Urinary bladder (tissue), 4 donors: ENCODE measurements around the gene CCS. TPM values are rescaled to one million over a fixed set of nuclear protein-coding genes. Genes with fewer than 3 reads are reported as not detected.
"Not testable (repeated sequence)": the region's sequence is repeated elsewhere in the genome, so short reads cannot be mapped to it uniquely, and the experiment has no call there.

Experiments
- DNase-seq: peaks from one replicate; pipeline ENCODE4 v3.0.0-alpha.2; 2015; ENCODE audit errors: extremely low spot score
- H3K27ac ChIP-seq: one replicate; pipeline ENCODE4 v1.5.1; 2013; ENCODE audit warnings: low read depth, mild to moderate bottlenecking, moderate library complexity
- H3K36me3 ChIP-seq: one replicate; pipeline ENCODE4 v1.6.1; 2013; ENCODE audit warnings: mild to moderate bottlenecking, moderate library complexity; ENCODE audit not compliant: insufficient read depth
- H3K4me1 ChIP-seq: one replicate; pipeline ENCODE4 v1.6.1; 2013; ENCODE audit warnings: mild to moderate bottlenecking, moderate library complexity; ENCODE audit not compliant: insufficient read depth
- H3K4me3 ChIP-seq: one replicate; pipeline ENCODE4 v1.5.1; 2013; ENCODE audit warnings: low read depth, low read length
- WGBS: extraction: QIAGEN DNeasy Blood & Tissue Kit; methylation state at CpG from one replicate; pipeline ENCODE4 v1.1.7; 2013; 5-methylcytosine and 5-hydroxymethylcytosine counted together
- polyA plus RNA-seq: library from polyadenylated mRNA; stranded (reverse); fragments of 200-250 nt; gene quantifications from one replicate; pipeline ENCODE4 v1.2.3, GENCODE V29; 2013
- total RNA-seq: library from RNA; depleted of rRNA; stranded (reverse); fragments of >200 nt; gene quantifications from one replicate; pipeline ENCODE4 v1.2.3, GENCODE V29; 2014
- donor health status: healthy with polysubstance abuse.
- donor health status: healthy.

CCS gene
- total and polyA plus RNA-seq, 2 donors = 31.7 to 64.7 TPM

DNA sequence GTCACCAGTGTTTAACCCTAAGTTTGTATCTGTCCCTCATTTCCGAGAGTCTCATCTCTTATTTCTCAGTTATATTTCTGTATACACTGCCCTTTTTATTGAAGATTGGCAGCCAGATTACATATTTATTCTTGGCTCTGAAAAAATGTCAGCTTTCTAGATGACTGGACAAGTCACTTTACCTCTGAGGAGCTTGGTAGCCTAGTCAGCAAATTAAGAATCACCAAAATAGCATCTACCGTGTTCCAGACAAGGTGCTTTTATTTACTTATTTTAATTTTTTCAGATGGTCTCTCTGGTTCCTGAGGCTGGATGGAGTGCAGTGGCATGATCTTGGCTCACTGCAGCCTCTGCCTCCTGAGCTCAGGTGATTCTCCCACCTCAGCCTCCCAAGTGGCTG is 40.0 kb downstream of the CCS start:
- Histone ChIP-seq H3K36me3 (peaks cover 3% of the 10 kb centered on the region), H3K4me3 (no peak overlapping the region), H3K27ac (no peak overlapping the region), H3K4me1 (no peaks in the 10 kb centered on the region)
- DNase-seq = no peak
- 72% methylated on average over 2 of the region's 2 CpGs for WGBS

GRCh38 chr11:66636411-66636810 is 43.4 kb downstream of the CCS start:
- no peaks in the 10 kb centered on the region for H3K36me3 ChIP-seq
- 77% methylated on average over 3 of the region's 3 CpGs for WGBS
- no peak overlapping the region for H3K27ac ChIP-seq
- no peak for DNase-seq
- H3K4me3 ChIP-seq = no peak overlapping the region
- no peaks in the 10 kb centered on the region for H3K4me1 ChIP-seq

GRCh38 chr11:66637557-66638176 is 44.7 kb downstream of the CCS start:
- 27% methylated on average over 12 of the region's 12 CpGs for WGBS
- no peaks in the 10 kb centered on the region for H3K36me3 ChIP-seq
- peak overlapping the region; percentile 39 for H3K4me3 ChIP-seq
- H3K4me1 ChIP-seq = peaks cover 1% of the 10 kb centered on the region
- H3K27ac ChIP-seq = peak overlapping the region; percentile 71
- DNase-seq = no peak

DNA sequence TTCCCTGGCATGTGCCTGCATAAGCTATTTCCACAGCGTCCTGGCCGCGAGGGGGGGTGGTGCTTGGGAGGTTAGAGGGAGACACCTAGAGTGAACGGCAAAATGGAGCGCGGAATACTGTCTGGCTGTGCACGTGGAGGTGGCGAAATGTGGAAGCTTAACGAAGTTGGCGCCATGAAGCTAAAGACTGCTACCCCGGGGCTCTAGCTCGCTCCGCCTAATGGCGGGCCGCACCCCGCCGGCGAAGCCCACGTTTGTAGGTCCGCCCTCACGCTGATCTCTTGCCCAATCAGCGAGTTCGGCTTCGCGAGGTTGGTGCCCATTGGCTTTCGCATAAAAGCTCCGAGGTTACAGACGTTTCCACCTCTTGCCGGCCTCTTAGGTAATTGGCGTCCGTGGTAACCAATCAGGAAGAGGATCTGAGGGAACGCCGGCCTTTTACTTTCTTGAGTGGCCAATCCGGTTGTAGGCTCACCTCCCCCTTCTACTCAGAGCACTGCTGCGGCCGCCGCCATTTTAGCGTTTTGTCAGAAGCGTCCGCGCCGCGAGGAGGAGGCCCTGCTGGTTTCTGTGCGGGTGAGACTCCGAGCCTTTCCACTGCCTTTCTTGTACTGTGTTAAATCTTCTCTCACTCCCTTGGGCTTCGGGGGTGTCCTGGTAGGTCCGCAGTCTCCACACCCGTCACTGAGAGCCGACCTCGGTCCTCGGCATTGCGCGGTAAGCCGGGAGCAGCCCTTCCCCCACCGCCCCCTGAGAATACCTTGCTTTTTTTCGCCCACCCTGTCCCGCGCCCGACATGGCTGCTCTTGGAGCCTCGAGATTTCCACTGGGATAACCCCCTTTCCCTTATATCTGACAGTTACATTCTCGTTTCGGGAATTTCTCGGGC is 45.4 kb downstream of the CCS start, which contains the start of gene RBM4:
Gene RBM4 (plus strand): TSS at position 527 of the 889 bp plus-strand sequence. CDS start 1,009 bp downstream, outside the sequence.
- Histone ChIP-seq H3K27ac (peak within 1 kb of the TSS; percentile 86), H3K36me3 (no peaks in the 10 kb centered on the region), H3K4me3 (peak within 1 kb of the TSS; percentile 85), H3K4me1 (peaks cover 3% of the 10 kb centered on the region)
- peak; percentile 100 for DNase-seq
- WGBS = under 1% methylated on average over 63 of the region's 63 CpGs

GRCh38 chr11:66639066-66639813 is 46.3 kb downstream of the CCS start:
- H3K4me3 ChIP-seq = peak overlapping the region; percentile 85
- 3% methylated on average over 27 of the region's 27 CpGs for WGBS
- peak overlapping the region; percentile 86 for H3K27ac ChIP-seq
- no peaks in the 10 kb centered on the region for H3K36me3 ChIP-seq
- peaks cover 6% of the 10 kb centered on the region for H3K4me1 ChIP-seq
- DNase-seq = peak; percentile 37

DNA sequence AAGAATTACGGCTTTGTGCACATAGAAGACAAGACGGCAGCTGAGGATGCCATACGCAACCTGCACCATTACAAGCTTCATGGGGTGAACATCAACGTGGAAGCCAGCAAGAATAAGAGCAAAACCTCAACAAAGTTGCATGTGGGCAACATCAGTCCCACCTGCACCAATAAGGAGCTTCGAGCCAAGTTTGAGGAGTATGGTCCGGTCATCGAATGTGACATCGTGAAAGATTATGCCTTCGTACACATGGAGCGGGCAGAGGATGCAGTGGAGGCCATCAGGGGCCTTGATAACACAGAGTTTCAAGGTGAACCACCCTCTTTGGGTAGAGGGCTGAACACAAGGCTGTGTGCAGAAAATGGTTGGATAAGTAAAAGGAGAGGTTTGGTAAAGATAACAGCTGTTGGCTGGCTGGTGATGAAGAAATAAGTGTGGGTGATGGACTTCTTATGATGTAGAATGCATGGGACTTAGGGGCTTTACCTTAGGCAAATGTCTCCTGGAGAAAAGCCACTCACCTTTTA is 46.9 kb downstream of the CCS start:
- 55% methylated on average over 9 of the region's 10 CpGs for WGBS
- H3K4me1 ChIP-seq, H3K36me3 ChIP-seq, H3K27ac ChIP-seq, DNase-seq: not testable (repeated sequence)
- H3K4me3 ChIP-seq = peak overlapping the region; percentile 85

GRCh38 chr11:66641834-66642233 is 48.8 kb downstream of the CCS start:
- 12% methylated on average over 3 of the region's 3 CpGs for WGBS
- DNase-seq = no peak
- Histone ChIP-seq H3K4me1 (peaks cover 7% of the 10 kb centered on the region), H3K27ac (no peak overlapping the region), H3K36me3 (no peaks in the 10 kb centered on the region), H3K4me3 (no peak overlapping the region)

- WGBS = 87% methylated on average over 24 of the region's 24 CpGs
- no peak overlapping the region for H3K4me3 ChIP-seq
- DNase-seq = no peak
- H3K27ac ChIP-seq = no peak overlapping the region
- peaks cover 7% of the 10 kb centered on the region for H3K4me1 ChIP-seq
- no peaks in the 10 kb centered on the region for H3K36me3 ChIP-seq
Observed at GRCh38 chr11:66643745-66644437, 50.9 kb downstream of the CCS start.

DNA sequence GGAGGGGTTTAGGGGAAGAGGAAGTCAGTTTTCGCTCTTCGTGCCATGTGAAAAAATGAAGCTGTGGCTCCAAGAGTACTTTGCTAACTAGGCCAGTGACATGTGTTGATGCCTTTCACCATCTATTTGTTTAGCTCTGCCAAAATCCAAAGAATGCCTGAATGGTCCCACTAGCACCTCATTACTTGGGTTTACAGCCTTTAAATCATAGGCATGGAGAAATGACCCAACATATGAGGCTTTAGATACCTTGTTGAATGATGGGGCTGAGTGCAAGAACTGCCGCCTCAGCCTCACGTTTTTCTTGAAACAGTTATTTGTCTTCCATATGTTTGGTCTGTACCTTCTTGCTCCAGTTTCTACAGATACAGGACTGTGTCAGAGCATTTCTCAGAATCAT is 53.8 kb downstream of the CCS start:
- 74% methylated on average over 4 of the region's 4 CpGs for WGBS
- Histone ChIP-seq H3K36me3 (peaks cover 2% of the 10 kb centered on the region), H3K4me1 (peaks cover 7% of the 10 kb centered on the region), H3K27ac (no peak overlapping the region), H3K4me3 (no peak overlapping the region)
- DNase-seq = no peak

- WGBS = 97% methylated on average over 5 of the region's 5 CpGs
- no peak overlapping the region for H3K4me3 ChIP-seq
- H3K27ac ChIP-seq = no peak overlapping the region
- H3K4me1 ChIP-seq = peaks cover 1% of the 10 kb centered on the region
- DNase-seq = no peak
- peaks cover 2% of the 10 kb centered on the region for H3K36me3 ChIP-seq
Observed at GRCh38 chr11:66649903-66650302, 56.9 kb downstream of the CCS start.

DNA sequence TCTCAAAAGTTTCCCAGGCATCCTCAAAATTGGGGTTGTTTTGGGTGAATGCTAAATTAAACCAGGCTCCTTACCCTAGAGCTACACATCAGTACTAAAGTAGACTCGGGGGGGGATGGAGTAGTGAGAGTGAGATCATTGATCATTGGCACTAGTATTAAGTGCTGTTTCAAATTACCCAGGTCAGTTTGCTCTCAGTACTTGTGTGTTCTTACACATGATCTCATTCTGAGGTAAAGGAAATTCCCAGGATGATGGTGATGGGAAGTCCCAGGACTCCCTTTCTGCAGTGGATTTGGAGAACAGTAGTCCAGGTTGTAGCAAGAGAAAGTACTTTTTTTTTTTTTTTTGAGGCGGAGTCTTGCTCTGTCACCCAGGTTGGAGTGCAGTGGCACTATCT is 58.0 kb downstream of the CCS start:
- DNase-seq = no peak
- 94% methylated on average over 2 of the region's 2 CpGs for WGBS
- no peak overlapping the region for H3K27ac ChIP-seq
- H3K36me3 ChIP-seq = peaks cover 2% of the 10 kb centered on the region
- H3K4me3 ChIP-seq = no peak overlapping the region
- no peaks in the 10 kb centered on the region for H3K4me1 ChIP-seq

DNA sequence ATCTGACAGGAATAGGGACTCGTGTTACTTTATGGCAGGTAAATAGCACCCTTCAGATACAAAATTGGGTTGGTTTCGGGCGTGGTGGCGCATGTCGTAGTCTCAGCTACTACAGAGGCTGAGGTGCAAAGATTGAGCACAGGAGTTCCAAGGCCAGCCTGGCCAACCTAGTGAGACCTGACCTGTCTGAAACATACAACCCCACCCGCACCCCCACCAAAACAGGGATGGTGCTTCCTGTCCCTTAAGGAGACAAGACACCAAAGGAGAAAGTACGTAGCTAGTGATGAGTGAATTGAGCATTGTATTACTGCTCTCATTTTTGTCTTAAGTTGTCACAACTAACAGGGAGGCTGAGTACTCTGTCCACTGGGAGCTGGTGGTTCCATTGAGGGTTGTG is 59.7 kb downstream of the CCS start:
- Histone ChIP-seq H3K4me1 (no peaks in the 10 kb centered on the region), H3K4me3 (no peak overlapping the region), H3K36me3 (peaks cover 2% of the 10 kb centered on the region), H3K27ac (no peak overlapping the region)
- 90% methylated on average over 7 of the region's 7 CpGs for WGBS
- no peak for DNase-seq

DNA sequence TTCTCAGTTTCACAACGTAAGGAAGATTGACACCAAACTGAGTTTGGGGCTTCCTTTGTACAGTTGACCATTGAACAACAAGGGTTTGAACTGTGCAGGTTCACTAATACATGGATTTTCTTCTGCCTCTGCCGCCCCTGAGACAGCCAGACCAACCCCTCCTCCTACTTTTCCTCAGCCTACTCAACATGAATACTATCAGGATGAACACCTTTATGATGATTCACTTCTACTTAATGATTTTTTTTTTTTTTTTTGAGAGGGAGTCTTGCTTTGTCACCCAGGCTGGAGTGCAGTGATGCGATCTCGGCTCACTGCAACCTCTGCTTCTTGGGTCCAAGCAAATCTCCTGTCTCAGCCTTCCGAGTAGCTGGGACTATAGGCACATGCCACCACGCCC is 60.1 kb downstream of the CCS start:
- no peak for DNase-seq
- WGBS = 91% methylated on average over 6 of the region's 6 CpGs
- no peak overlapping the region for H3K4me3 ChIP-seq
- H3K27ac ChIP-seq = no peak overlapping the region
- no peaks in the 10 kb centered on the region for H3K4me1 ChIP-seq
- peaks cover 2% of the 10 kb centered on the region for H3K36me3 ChIP-seq
